Neural cell (in vitro differentiated cells): ENCODE measurements around the gene ITGA1. TPM values are rescaled to one million over a fixed set of nuclear protein-coding genes. Genes with fewer than 3 reads are reported as not detected.

ENCODE experiments used
- H2AFZ ChIP-seq: fragments of 200-600, 300-800 bp; sonication (generic), shearing (Covaris generic); 2 replicates; pipeline ENCODE4 v1.6.0; 2014; ENCODE audit warnings: low read depth, mild to moderate bottlenecking, antibody characterized with exemption, low read length, moderate library complexity
- H3F3A ChIP-seq: fragments of 200-600 bp; shearing (Covaris generic); 2 replicates; pipeline ENCODE4 v1.6.1; 2016; ENCODE audit warnings: mild to moderate bottlenecking, moderate library complexity, mixed read lengths, antibody characterized with exemption, low read length; ENCODE audit not compliant: insufficient read depth, poor library complexity, severe bottlenecking
- H3K27ac ChIP-seq: fragments of 200-600, 300-800 bp; sonication (generic), shearing (Covaris generic); 2 replicates; pipeline ENCODE4 v1.5.1; 2014; ENCODE audit warnings: mild to moderate bottlenecking, low read length, moderate library complexity
- H3K27me3 ChIP-seq: fragments of 300-800, 200-600 bp; sonication (generic), shearing (Covaris generic); 2 replicates; pipeline ENCODE4 v1.6.0; 2014; ENCODE audit warnings: mild to moderate bottlenecking, low read depth, low read length, moderate library complexity; ENCODE audit not compliant: insufficient read depth
- H3K36me3 ChIP-seq: fragments of 300-800, 200-600 bp; sonication (generic), shearing (Covaris generic); 2 replicates; pipeline ENCODE4 v1.5.1; 2014; ENCODE audit warnings: mild to moderate bottlenecking, antibody characterized with exemption, low read length, moderate library complexity; ENCODE audit not compliant: insufficient read depth
- H3K4me2 ChIP-seq: fragments of 300-800, 200-600 bp; sonication (generic), shearing (Covaris generic); 2 replicates; pipeline ENCODE4 v1.6.0; 2014; ENCODE audit warnings: mild to moderate bottlenecking, low read length
- H3K4me3 ChIP-seq: fragments of 300-800, 200-600 bp; sonication (generic), shearing (Covaris generic); 2 replicates; pipeline ENCODE4 v1.5.1; 2014; ENCODE audit warnings: mild to moderate bottlenecking, low read length, moderate library complexity
- H3K79me2 ChIP-seq: fragments of 200-600 bp; shearing (Covaris generic); replicated peaks from 2 replicates; pipeline ENCODE4 v1.6.0; 2014; ENCODE audit warnings: mild to moderate bottlenecking, low read length, moderate library complexity; ENCODE audit not compliant: insufficient read depth
- H3K9ac ChIP-seq: fragments of 300-800, 200-600 bp; sonication (generic), shearing (Covaris generic); 2 replicates; pipeline ENCODE4 v1.6.1; 2016; ENCODE audit warnings: mild to moderate bottlenecking, low read length, mixed read lengths
- H3K9me2 ChIP-seq: fragments of 200-600 bp; shearing (Covaris generic); 2 replicates; pipeline ENCODE4 v1.6.1; 2016; ENCODE audit warnings: mild to moderate bottlenecking, low read length, mixed read lengths; ENCODE audit not compliant: insufficient read depth
- H3K9me3 ChIP-seq: fragments of 200-600, 300-800 bp; sonication (generic), shearing (Covaris generic); 2 replicates; pipeline ENCODE4 v1.6.1; 2016; ENCODE audit warnings: mild to moderate bottlenecking, mixed run types, low read length, moderate library complexity, mixed read lengths
- H4K20me1 ChIP-seq: fragments of 200-600 bp; shearing (Covaris generic); 2 replicates; pipeline ENCODE4 v1.6.1; 2016; ENCODE audit warnings: mild to moderate bottlenecking, mixed run types; ENCODE audit not compliant: insufficient read depth
- EP300 ChIP-seq: fragments of 450-650 bp; conservative IDR thresholded peaks from 2 replicates; pipeline ENCODE4 v1.6.1; 2014; ENCODE audit warnings: antibody characterized with exemption, mild to moderate bottlenecking, moderate library complexity; ENCODE audit not compliant: poor library complexity, severe bottlenecking
- EZH2 ChIP-seq: fragments of 200-600, 300-800 bp; shearing (Covaris generic), sonication (generic); IDR thresholded peaks from 2 replicates; pipeline ENCODE4 v1.6.1; 2014; ENCODE audit warnings: antibody characterized with exemption, low read length, borderline replicate concordance, mild to moderate bottlenecking; ENCODE audit not compliant: insufficient read depth, poor library complexity, severe bottlenecking
- MXI1 ChIP-seq: fragments of 450-650 bp; conservative IDR thresholded peaks from 2 replicates; pipeline ENCODE4 v1.6.1; 2014; ENCODE audit warnings: antibody characterized with exemption, mild to moderate bottlenecking; ENCODE audit not compliant: poor library complexity, severe bottlenecking
- POLR2AphosphoS5 ChIP-seq: IDR thresholded peaks from 2 replicates; pipeline ENCODE4 v1.6.1; 2012
- RAD21 ChIP-seq: fragments of 450-650 bp; conservative IDR thresholded peaks from 2 replicates; pipeline ENCODE4 v1.6.1; 2014; ENCODE audit warnings: antibody characterized with exemption, mild to moderate bottlenecking, moderate library complexity
- REST ChIP-seq: IDR thresholded peaks from 2 replicates; pipeline ENCODE4 v1.6.1; 2012; ENCODE audit warnings: borderline replicate concordance
- SMC3 ChIP-seq: fragments of 450-650 bp; conservative IDR thresholded peaks from 2 replicates; pipeline ENCODE4 v1.6.1; 2014; ENCODE audit warnings: antibody characterized with exemption, mild to moderate bottlenecking, moderate library complexity; ENCODE audit not compliant: poor library complexity
- TAF1 ChIP-seq: IDR thresholded peaks from 2 replicates; pipeline ENCODE4 v1.6.1; 2012; ENCODE audit warnings: low read depth
- polyA plus RNA-seq: library from polyadenylated mRNA; depleted of rRNA; stranded (reverse); fragments of >200 nt; gene quantifications from 2 replicates; pipeline ENCODE4 v1.2.3, GENCODE V29; 2014
- TF ChIP-seq, protein P1 (sequence below): fragments of 450-650 bp; IDR thresholded peaks from 2 replicates; pipeline ENCODE4 v1.5.1; 2014; ENCODE audit warnings: antibody characterized with exemption, mild to moderate bottlenecking, moderate library complexity; ENCODE audit not compliant: poor library complexity, severe bottlenecking

Gene ITGA1
- polyA plus RNA-seq, 1 donor from 2014 or later, result 0.15 TPM

- Histone ChIP-seq H2AFZ (no peak overlapping the region), H3K27ac (no peak overlapping the region), H3K4me3 (no peak overlapping the region), H3K9me2 (no peaks in the 10 kb centered on the region), H3K27me3 (no peaks in the 10 kb centered on the region), H3K79me2 (no peaks in the 10 kb centered on the region), H3K36me3 (no peaks in the 10 kb centered on the region), H3K9me3 (no peaks in the 10 kb centered on the region), H3K9ac (no peak overlapping the region), H3K4me2 (no peak overlapping the region), H4K20me1 (no peaks in the 10 kb centered on the region), H3F3A (no peaks in the 10 kb centered on the region)
- no peak for TF ChIP-seq EZH2
- no peak for TF ChIP-seq RAD21
- no peak for TF ChIP-seq REST
- TF ChIP-seq SMC3, result no peak
- TF ChIP-seq MXI1, result no peak
- TF ChIP-seq, protein P1, sequence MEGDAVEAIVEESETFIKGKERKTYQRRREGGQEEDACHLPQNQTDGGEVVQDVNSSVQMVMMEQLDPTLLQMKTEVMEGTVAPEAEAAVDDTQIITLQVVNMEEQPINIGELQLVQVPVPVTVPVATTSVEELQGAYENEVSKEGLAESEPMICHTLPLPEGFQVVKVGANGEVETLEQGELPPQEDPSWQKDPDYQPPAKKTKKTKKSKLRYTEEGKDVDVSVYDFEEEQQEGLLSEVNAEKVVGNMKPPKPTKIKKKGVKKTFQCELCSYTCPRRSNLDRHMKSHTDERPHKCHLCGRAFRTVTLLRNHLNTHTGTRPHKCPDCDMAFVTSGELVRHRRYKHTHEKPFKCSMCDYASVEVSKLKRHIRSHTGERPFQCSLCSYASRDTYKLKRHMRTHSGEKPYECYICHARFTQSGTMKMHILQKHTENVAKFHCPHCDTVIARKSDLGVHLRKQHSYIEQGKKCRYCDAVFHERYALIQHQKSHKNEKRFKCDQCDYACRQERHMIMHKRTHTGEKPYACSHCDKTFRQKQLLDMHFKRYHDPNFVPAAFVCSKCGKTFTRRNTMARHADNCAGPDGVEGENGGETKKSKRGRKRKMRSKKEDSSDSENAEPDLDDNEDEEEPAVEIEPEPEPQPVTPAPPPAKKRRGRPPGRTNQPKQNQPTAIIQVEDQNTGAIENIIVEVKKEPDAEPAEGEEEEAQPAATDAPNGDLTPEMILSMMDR, result no peak
- no peak for TF ChIP-seq TAF1
- TF ChIP-seq POLR2AphosphoS5, result no peak
- TF ChIP-seq EP300, result no peak
Observed at GRCh38 chr5:52943808-52944207, 156.1 kb downstream of the ITGA1 start.

- TF ChIP-seq, protein P1, result no peak
- TF ChIP-seq POLR2AphosphoS5 (no peak), EZH2 (no peak), SMC3 (no peak), REST (no peak), TAF1 (no peak), MXI1 (no peak)
- no peak overlapping the region for H2AFZ ChIP-seq
Observed at GRCh38 chr5:52945040-52945439, 157.3 kb downstream of the ITGA1 start.

More at GRCh38 chr5:52945040-52945439, 157.3 kb downstream of the ITGA1 start:
- no peaks in the 10 kb centered on the region for H3F3A ChIP-seq
- no peaks in the 10 kb centered on the region for H3K79me2 ChIP-seq
- no peaks in the 10 kb centered on the region for H4K20me1 ChIP-seq
- no peaks in the 10 kb centered on the region for H3K9me2 ChIP-seq
- no peaks in the 10 kb centered on the region for H3K27me3 ChIP-seq
- no peak overlapping the region for H3K4me3 ChIP-seq
- H3K36me3 ChIP-seq, result no peaks in the 10 kb centered on the region
- no peak overlapping the region for H3K27ac ChIP-seq
- no peaks in the 10 kb centered on the region for H3K9me3 ChIP-seq
- no peak overlapping the region for H3K4me2 ChIP-seq
- H3K9ac ChIP-seq, result no peak overlapping the region
